GM15510 (cell line): ENCODE measurements around the gene FBLIM1.
"Not testable (repeated sequence)": the region's sequence is repeated elsewhere in the genome, so short reads cannot be mapped to it uniquely, and the experiment has no call there.

ENCODE experiments used
- POLR2A ChIP-seq: IDR thresholded peaks from 3 replicates; pipeline ENCODE4 v1.6.1; 2011; ENCODE audit warnings: borderline replicate concordance; ENCODE audit not compliant: insufficient read length; ENCODE audit errors: extremely low read depth

The FBLIM1 gene

GRCh38 chr1:15799004-15799867, 40.6 kb downstream of the FBLIM1 start:
- TF ChIP-seq POLR2A, result no peak

DNA sequence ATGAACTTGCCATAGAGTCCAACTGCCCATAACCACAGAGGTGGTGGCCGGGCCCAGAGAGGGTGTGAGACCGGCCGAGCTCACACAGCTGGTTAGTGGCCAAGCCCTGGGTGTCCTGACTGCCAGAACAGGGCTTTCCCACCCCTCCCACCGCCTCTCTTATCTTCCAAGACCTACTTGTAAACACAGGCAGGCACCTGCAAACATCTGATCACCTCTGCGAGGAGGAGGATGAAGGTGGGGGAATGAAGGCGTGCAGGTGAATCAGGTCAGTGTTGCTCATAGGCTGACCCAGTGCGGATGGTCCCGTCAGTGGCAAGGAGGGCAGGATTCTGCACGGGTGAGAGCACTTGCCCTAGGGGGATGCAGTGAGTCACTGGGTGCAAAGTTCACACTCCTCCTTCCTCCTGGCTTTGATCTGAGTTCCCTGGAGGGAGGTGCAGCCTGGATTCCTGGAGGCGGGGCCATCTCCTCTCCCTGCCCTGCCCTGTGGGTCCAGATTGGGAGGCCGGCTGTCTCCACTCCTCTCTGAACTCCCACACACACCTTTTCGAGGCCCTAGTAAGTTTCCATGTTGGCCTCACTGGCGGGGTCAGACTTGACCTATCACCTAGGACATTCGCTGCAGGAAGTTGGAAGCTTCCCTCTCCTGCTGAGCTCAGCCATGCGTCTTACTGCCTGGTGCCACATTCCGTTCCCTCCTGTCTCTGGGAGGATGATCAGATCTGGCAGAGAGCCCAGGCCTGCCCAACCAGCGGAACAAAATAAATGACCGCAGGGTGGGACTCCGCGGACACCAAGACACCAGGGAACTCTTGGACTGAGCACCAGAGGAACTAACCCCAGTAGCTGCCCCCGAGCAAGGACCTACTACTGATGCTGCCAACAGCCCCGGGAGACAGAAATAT, 41.6 kb downstream of the FBLIM1 start:
- TF ChIP-seq POLR2A, result no peak

GRCh38 chr1:15802234-15802965, 43.8 kb downstream of the FBLIM1 start:
- no peak for TF ChIP-seq POLR2A

- no peak for TF ChIP-seq POLR2A
Measured at GRCh38 chr1:15803380-15803779, 44.8 kb downstream of the FBLIM1 start.

GRCh38 chr1:15804060-15804459, 45.5 kb downstream of the FBLIM1 start:
- TF ChIP-seq POLR2A, result no peak

- no peak for TF ChIP-seq POLR2A
Measured at GRCh38 chr1:15807121-15807520, 48.5 kb downstream of the FBLIM1 start.

GRCh38 chr1:15807549-15807948, 49.0 kb downstream of the FBLIM1 start, which contains the start of gene UQCRHL:
TSS of gene UQCRHL (minus strand) at chr1:15807649. CDS start at chr1:15807649, 0 bp downstream.
- not testable (repeated sequence) for TF ChIP-seq POLR2A

GRCh38 chr1:15808955-15809354, 50.4 kb downstream of the FBLIM1 start:
- TF ChIP-seq POLR2A, result no peak

GRCh38 chr1:15810073-15810472, 51.5 kb downstream of the FBLIM1 start:
- TF ChIP-seq POLR2A, result no peak

DNA sequence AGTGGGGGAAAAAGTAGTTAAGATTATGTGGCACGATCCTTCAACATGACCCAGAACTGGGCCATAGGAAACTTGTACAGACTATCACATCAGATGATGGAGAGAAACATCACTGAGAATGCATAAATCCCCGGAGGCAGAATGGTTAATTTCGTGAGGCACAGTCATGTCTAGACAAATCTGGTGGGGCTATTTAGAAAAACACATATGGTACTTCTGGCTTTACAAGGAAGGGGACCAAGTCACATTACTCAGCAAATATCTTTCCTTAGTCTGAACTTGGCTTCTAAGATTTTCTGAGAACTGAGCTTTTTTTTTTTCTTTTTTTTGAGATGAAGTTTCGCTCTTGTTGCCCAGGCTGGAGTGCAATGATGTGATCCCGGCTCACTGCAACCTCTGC, 58.1 kb downstream of the FBLIM1 start:
- TF ChIP-seq POLR2A, result no peak

DNA sequence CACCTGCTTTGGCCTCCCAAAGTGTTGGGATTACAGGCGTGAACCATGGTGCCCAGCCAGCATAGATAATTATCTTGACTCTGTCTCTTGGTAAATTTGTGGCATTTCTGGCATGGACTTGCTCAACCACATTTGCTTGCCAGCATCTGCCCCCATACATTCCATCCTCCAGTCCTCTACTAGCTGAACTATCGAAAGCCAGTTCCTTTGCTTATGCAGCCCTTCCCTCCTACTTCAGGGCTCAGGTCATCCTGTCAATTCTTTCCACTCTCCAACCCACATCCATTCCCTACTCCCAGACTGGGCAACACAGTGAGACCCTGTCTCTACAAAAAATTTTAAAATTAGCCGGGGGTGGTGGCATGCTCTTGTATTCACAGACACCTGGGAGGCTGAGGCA, 61.9 kb downstream of the FBLIM1 start:
- TF ChIP-seq POLR2A, result no peak

DNA sequence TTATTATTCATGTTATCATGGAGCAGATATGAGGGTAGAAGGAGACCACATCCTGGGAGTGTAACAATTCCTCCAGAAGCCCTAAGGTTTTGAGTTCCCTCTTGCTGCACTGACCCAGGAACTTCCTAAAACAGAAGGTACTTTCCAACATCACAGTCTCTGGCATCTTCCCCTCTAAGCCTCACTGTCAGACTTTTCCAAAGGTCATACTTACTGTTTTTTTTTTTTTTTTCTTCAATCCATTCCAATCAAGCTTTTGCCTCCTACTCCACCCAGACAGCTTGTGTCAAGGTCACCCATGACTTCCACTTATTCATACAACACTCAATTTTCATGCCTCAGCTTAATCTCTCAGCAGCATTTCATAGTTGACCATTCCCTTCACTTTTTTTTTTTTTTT, 67.2 kb downstream of the FBLIM1 start:
- TF ChIP-seq POLR2A, result no peak

DNA sequence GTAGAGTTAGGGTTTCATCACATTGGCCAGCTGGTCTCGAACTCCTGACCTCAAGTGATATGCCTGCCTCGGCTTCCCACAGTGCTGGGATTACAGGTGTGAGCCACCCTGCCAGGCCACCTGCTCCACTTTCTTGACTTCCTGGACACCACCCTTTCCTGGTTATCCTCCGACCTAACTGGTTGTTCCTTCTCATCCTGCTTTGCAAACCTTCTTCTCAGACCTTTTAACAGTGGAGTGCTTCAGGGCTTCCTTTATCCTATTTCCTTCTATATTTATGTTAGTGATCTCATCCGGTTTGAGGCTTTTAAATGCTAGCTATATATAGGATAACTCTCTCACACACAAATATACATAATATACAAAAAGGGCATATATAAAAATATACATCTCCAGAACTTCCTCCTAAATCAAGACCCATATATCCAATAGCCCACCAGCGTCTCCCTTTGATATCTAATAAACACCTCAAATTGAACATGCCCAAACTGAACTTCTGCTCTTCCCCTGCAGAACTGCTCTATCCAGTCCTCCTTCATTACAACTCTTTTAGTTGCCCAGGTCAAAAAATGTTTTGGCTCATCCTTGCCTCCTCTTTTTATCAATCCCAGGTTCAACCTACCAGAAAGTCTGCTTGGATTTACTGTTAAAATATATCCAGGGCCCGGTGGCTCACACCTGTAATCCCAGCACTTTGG, 68.4 kb downstream of the FBLIM1 start:
- TF ChIP-seq POLR2A, result no peak

DNA sequence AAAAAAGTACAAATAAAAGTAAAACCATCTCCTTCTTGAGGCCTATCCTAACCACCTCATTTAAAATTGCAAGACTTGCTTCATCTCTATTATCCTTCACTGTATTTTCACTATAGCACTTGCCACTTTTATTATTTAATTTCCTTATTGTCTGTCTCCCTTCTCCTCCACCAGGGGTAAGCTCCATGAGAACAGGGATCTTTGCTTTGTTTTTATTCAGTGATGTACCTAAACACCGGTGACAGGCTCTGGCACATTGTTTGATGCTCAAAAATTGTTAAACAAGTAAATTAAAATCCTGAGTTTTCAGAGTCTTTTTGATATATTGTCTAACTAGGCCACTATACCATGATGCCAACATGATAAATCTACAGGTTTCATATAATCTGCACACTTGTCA, 71.7 kb downstream of the FBLIM1 start:
- TF ChIP-seq POLR2A, result no peak
